Large intestine (tissue), 12 donors: Measurements from ENCODE around the gene RMND5B. TPM values are rescaled to one million over a fixed set of nuclear protein-coding genes. Genes with fewer than 3 reads are reported as not detected.
"Not testable (repeated sequence)": the region's sequence is repeated elsewhere in the genome, so short reads cannot be mapped to it uniquely, and the experiment has no call there.

Source experiments
- DNase-seq, 2 donors: peaks; one replicate each; pipeline versions ENCODE4 v3.0.0 to v3.0.0-alpha.2; 2013
- H3K27ac ChIP-seq: one replicate; pipeline ENCODE4 v1.5.1; 2013; ENCODE audit warnings: low read length
- H3K27me3 ChIP-seq: 2 replicates; pipeline ENCODE4 v1.6.1; 2013; ENCODE audit warnings: low read length; ENCODE audit not compliant: control insufficient read depth, insufficient read depth
- H3K36me3 ChIP-seq: 2 replicates; pipeline ENCODE4 v1.6.1; 2013; ENCODE audit warnings: low read length; ENCODE audit not compliant: control insufficient read depth, insufficient read depth
- H3K4me1 ChIP-seq: one replicate; pipeline ENCODE4 v1.6.1; 2013; ENCODE audit warnings: low read length; ENCODE audit not compliant: control insufficient read depth, insufficient read depth
- H3K4me3 ChIP-seq: one replicate; pipeline ENCODE4 v1.5.1; 2013; ENCODE audit warnings: low read length
- H3K9me3 ChIP-seq: one replicate; pipeline ENCODE4 v1.6.1; 2013; ENCODE audit warnings: mild to moderate bottlenecking, low read depth, low read length, moderate library complexity; ENCODE audit not compliant: control insufficient read depth
- WGBS: methylation state at CpG from one replicate; pipeline ENCODE4 v1.1.5; 2013; ENCODE audit warnings: low lambda C conversion rate; ENCODE audit not compliant: insufficient coverage; 5-methylcytosine and 5-hydroxymethylcytosine counted together
- long read RNA-seq, 11 donors: transcript quantifications; one replicate each; lab custom pipeline, GENCODE V29; 2026
- polyA plus RNA-seq: library from polyadenylated mRNA; unstranded; fragments of 120-200 nt; gene quantifications from one replicate; pipeline ENCODE4 v1.2.1, GENCODE V29; 2013

The RMND5B gene
- polyA plus RNA-seq = 28.9 TPM
- long read RNA-seq, donor 1, partial matches to known transcripts = 0 of 3 reads
- long read RNA-seq, donor 1, other reads (novel, unspliced or antisense) = 0 of 3 reads
- long read RNA-seq, donor 2, transcript RMND5B-201 (11 exons, 1,929 nt) = major isoform, 7 of 7 reads
- long read RNA-seq, donor 2, partial matches to known transcripts = 0 of 7 reads
- long read RNA-seq, donor 2, other reads (novel, unspliced or antisense) = 0 of 7 reads
- long read RNA-seq, donor 3, partial matches to known transcripts = 403 of 424 reads
- long read RNA-seq, donor 3, other reads (novel, unspliced or antisense) = 19 of 424 reads
- long read RNA-seq, donor 4, partial matches to known transcripts = 0 of 27 reads
- long read RNA-seq, donor 4, other reads (novel, unspliced or antisense) = 26 of 27 reads
- long read RNA-seq, donor 5, partial matches to known transcripts = 0 of 6 reads
- long read RNA-seq, donor 5, other reads (novel, unspliced or antisense) = 0 of 6 reads
- long read RNA-seq, donor 6, partial matches to known transcripts = 248 of 257 reads
- long read RNA-seq, donor 6, other reads (novel, unspliced or antisense) = 7 of 257 reads
- long read RNA-seq, donor 7, partial matches to known transcripts = 34 of 164 reads
- long read RNA-seq, donor 7, other reads (novel, unspliced or antisense) = 128 of 164 reads
- long read RNA-seq, donor 8, partial matches to known transcripts = 0 of 4 reads
- long read RNA-seq, donor 8, other reads (novel, unspliced or antisense) = 0 of 4 reads
- long read RNA-seq, donor 9, transcript RMND5B-201 (11 exons, 1,929 nt) = major isoform, 5 of 7 reads
- long read RNA-seq, donor 9, partial matches to known transcripts = 0 of 7 reads
- long read RNA-seq, donor 9, other reads (novel, unspliced or antisense) = 0 of 7 reads
- long read RNA-seq, donor 10, partial matches to known transcripts = 12 of 223 reads
- long read RNA-seq, donor 10, other reads (novel, unspliced or antisense) = 209 of 223 reads
- long read RNA-seq, donor 11, full-length matches to known transcripts = 3 of 175 reads
- long read RNA-seq, donor 11, partial matches to known transcripts = 8 of 175 reads
- long read RNA-seq, donor 11, other reads (novel, unspliced or antisense) = 164 of 175 reads

DNA sequence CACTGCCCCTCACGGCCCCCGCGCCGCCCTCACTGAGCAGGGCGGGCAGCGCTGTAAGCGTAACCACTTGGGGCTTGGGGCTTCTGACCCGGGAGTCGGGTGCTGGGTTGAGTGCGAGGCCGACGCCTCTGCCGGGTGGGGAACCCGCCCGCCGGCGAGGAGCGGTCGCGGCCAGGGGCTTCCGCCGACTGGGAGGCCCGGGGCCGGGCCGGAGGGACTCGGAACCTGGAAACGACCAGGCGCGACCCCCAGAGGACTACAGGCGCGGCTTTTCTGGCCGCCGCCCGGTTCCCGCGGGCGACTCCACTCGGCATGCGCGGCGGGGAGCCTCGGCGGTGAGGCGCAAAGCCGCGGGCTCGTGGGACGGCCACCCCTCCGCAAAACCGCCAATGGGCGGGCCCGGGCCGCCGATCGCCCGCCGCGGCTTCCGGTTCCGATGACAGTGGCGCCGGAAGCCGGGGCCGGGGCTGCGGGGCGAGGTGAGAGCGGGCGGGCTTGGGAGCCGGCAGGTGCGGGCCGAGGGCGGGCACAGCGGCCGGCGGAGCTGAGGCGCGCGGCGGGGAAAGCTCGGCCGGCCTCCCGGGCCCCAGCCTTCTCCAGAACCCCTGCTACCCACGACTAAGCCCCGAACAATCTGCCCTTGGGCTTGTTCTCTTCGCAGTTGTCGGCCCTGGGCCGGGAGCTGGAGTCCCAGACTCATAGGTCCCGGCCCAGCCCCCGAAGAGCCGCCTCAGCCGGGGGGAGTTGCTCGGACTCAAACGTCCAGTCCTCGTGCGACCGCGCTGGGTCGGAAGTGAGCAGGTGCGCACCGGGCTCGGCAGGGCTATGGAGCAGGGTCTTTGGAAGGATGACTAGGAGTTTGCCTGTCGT is at the start of gene RMND5B:
Gene RMND5B, plus strand, starts transcription at position 439 of the 870 bp plus-strand sequence. CDS start 7,106 bp downstream, outside the sequence.
- Histone ChIP-seq H3K27me3 (no peaks in the 10 kb centered on the region), H3K4me3 (peak within 1 kb of the TSS; percentile 78), H3K27ac (peak within 1 kb of the TSS; percentile 84), H3K36me3 (peaks cover 6% of the 10 kb centered on the region), H3K4me1 (peaks cover 4% of the 10 kb centered on the region), H3K9me3 (no peaks in the 10 kb centered on the region)
- peak; percentile 76 to 91 for DNase-seq
- no CpG with 5 or more reads among the region's 102 CpGs for WGBS

- H3K9me3 ChIP-seq = no peaks in the 10 kb centered on the region
- H3K4me3 ChIP-seq = no peak overlapping the region
- no peak overlapping the region for H3K27ac ChIP-seq
- no CpG with 5 or more reads among the region's 12 CpGs for WGBS
- DNase-seq = no peak
- H3K36me3 ChIP-seq = no peaks in the 10 kb centered on the region
- no peaks in the 10 kb centered on the region for H3K4me1 ChIP-seq
- H3K27me3 ChIP-seq = peaks cover 20% of the 10 kb centered on the region
Measured at GRCh38 chr5:178081571-178082243, 49.1 kb upstream of the RMND5B start.

GRCh38 chr5:178083922-178084321 is 46.9 kb upstream of the RMND5B start:
- Histone ChIP-seq H3K4me1 (no peaks in the 10 kb centered on the region), H3K27ac (no peak overlapping the region), H3K9me3 (no peaks in the 10 kb centered on the region), H3K4me3 (no peak overlapping the region), H3K27me3 (peaks cover 20% of the 10 kb centered on the region), H3K36me3 (no peaks in the 10 kb centered on the region)
- no CpG with 5 or more reads among the region's 6 CpGs for WGBS
- DNase-seq = no peak

DNA sequence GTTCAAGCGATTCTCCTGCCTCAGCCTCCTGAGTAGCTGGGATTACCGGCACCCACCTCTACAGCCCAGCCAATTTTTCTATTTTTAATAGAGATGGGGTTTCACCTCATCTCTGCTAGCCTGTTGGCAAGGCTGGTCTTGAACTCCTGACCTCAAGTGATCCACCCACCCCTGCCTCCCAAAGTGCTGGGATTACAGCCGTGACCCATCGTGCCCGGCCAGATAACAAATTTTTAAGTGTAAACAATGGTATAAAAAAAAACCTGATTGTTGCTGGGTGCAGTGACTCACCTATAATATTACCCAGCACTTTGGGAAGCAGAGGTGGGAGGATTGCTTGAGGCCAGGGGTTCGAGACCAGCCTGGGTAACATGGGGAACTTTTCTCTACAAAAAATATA is 45.5 kb upstream of the RMND5B start:
- Histone ChIP-seq H3K4me1 (no peaks in the 10 kb centered on the region), H3K9me3 (no peaks in the 10 kb centered on the region), H3K36me3 (no peaks in the 10 kb centered on the region), H3K27ac (no peak overlapping the region), H3K27me3 (peaks cover 17% of the 10 kb centered on the region), H3K4me3 (no peak overlapping the region)
- DNase-seq = no peak
- no CpG with 5 or more reads among the region's 6 CpGs for WGBS

GRCh38 chr5:178086266-178086665 is 44.5 kb upstream of the RMND5B start:
- H3K36me3 ChIP-seq = no peaks in the 10 kb centered on the region
- H3K27me3 ChIP-seq = peaks cover 10% of the 10 kb centered on the region
- H3K27ac ChIP-seq = no peak overlapping the region
- WGBS = no CpG with 5 or more reads among the region's 25 CpGs
- no peaks in the 10 kb centered on the region for H3K9me3 ChIP-seq
- no peak overlapping the region for H3K4me3 ChIP-seq
- no peak for DNase-seq
- H3K4me1 ChIP-seq = no peaks in the 10 kb centered on the region

DNA sequence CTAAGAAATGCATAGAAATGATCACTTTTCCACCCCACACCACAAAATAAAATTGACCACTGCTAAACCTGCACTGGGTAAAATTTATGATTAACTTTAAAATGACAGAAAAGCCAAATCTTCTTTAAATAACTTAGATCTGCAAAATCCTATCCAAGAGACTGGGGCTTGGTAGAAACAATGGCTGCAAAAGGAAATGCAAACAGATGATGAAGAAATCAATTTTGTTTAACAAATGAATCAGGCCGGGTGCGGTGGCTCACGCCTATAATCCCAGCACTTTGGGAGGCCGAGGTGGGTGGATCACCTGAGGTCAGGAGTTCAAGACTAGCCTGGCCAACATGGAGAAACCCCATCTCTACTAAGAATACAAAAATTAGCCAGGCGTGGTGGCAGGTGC is 43.6 kb upstream of the RMND5B start:
- not testable (repeated sequence) for H3K4me1 ChIP-seq, H3K9me3 ChIP-seq, DNase-seq, H3K27ac ChIP-seq, H3K27me3 ChIP-seq, H3K36me3 ChIP-seq, H3K4me3 ChIP-seq
- no CpG with 5 or more reads among the region's 5 CpGs for WGBS

- H3K4me3 ChIP-seq = no peak overlapping the region
- H3K4me1 ChIP-seq = no peaks in the 10 kb centered on the region
- H3K27ac ChIP-seq = no peak overlapping the region
- H3K27me3 ChIP-seq = peaks cover 8% of the 10 kb centered on the region
- H3K36me3 ChIP-seq = no peaks in the 10 kb centered on the region
- DNase-seq = no peak
- H3K9me3 ChIP-seq = no peaks in the 10 kb centered on the region
- no CpG with 5 or more reads among the region's 6 CpGs for WGBS
Measured at GRCh38 chr5:178090856-178091255, 40.0 kb upstream of the RMND5B start.

DNA sequence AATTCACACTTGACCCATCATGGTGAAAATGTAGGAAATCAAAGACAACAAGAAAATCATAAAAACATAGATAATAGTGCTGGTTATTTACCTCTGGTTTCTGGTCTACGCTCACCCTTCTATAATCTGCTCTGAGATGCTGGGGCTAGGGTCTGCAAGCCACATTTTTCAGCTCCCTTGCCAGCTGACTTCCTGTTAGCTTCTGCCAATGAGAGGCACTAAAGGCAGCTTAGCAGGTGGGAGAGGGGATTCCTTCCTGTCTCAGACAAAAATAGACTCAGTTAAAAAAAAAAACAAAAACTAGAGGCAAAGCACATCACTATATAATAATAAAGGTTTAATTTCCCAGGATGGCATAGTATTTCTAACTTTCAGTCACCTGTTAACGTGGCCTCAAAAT is 37.7 kb upstream of the RMND5B start:
- Histone ChIP-seq H3K36me3 (no peaks in the 10 kb centered on the region), H3K27ac (no peak overlapping the region), H3K27me3 (no peaks in the 10 kb centered on the region), H3K4me1 (no peaks in the 10 kb centered on the region), H3K9me3 (no peaks in the 10 kb centered on the region), H3K4me3 (no peak overlapping the region)
- no CpG with 5 or more reads among the region's 2 CpGs for WGBS
- no peak for DNase-seq

GRCh38 chr5:178094345-178094744 is 36.5 kb upstream of the RMND5B start:
- 63% methylated on average over 1 of the region's 9 CpGs for WGBS
- H3K9me3 ChIP-seq = no peaks in the 10 kb centered on the region
- no peak overlapping the region for H3K27ac ChIP-seq
- no peaks in the 10 kb centered on the region for H3K27me3 ChIP-seq
- no peaks in the 10 kb centered on the region for H3K4me1 ChIP-seq
- H3K36me3 ChIP-seq = no peaks in the 10 kb centered on the region
- no peak overlapping the region for H3K4me3 ChIP-seq
- no peak for DNase-seq
